ENCODE measurements around the gene ITGA11.
A peak's percentile ranks its signal among the peaks of the same experiment; 100 is the strongest.

Gene ITGA11

GRCh38 chr15:68447976-68448755 lies 16.2 kb upstream of the ITGA11 start:
- DNase-seq = no peak

GRCh38 chr15:68447209-68447608 lies 15.2 kb upstream of the ITGA11 start:
- no peak for DNase-seq

DNA sequence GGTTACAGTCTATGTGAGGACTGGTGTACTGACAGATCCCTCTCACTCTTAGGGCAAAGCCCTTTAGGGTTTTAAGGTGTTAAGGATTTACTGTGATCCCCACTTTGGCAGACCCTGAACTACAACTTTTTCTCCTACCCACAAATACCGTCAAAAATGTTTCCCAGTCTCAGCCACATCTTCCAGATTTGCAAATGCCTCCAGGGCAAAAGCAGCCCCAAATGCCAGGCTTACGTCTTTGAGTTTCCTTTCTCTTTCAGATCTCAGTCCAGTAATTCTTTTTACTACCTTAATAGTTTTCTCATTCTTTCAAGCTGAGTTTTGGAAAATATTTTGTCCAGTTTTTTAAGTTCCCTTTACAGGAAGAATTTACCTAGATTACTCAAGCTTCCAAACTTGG lies 13.4 kb upstream of the ITGA11 start:
- DNase-seq = no peak

GRCh38 chr15:68444336-68444735 lies 12.4 kb upstream of the ITGA11 start:
- no peak for DNase-seq

GRCh38 chr15:68442903-68443302 lies 10.9 kb upstream of the ITGA11 start:
- DNase-seq = no peak

GRCh38 chr15:68442041-68442440 lies 10.1 kb upstream of the ITGA11 start:
- peak; percentile 72 for DNase-seq

GRCh38 chr15:68441045-68441743 lies 9.2 kb upstream of the ITGA11 start:
- DNase-seq = peak; percentile 40

- no peak for DNase-seq
Observed at GRCh38 chr15:68440136-68440535, 8.2 kb upstream of the ITGA11 start.

DNA sequence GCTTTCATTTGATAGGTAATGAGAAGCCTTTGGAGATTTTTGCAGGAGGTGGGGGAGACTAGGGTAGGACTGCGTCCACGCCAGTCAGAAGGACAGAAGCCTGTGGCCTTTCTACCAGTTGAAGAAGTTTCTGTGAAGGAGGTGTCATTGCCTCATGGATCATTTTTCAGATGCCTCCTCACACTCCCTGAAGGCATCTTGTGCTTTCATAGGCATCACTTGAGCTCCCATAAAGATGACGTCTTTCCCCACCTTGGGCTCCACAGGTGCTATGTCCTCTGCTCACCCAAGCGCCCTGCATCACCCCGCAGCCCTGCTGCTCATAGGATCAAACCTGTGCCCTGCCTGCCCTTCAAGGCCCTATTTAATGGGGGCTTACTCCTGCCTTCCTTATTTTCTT lies 7.5 kb upstream of the ITGA11 start:
- DNase-seq = no peak

- no peak for DNase-seq
Observed at GRCh38 chr15:68436680-68437079, 4.7 kb upstream of the ITGA11 start.

GRCh38 chr15:68435966-68436365 lies 4.0 kb upstream of the ITGA11 start:
- DNase-seq = no peak

GRCh38 chr15:68434021-68434420 lies 2.1 kb upstream of the ITGA11 start:
- DNase-seq = no peak

- DNase-seq = no peak
Observed at GRCh38 chr15:68433551-68433950, 1.6 kb upstream of the ITGA11 start.

DNA sequence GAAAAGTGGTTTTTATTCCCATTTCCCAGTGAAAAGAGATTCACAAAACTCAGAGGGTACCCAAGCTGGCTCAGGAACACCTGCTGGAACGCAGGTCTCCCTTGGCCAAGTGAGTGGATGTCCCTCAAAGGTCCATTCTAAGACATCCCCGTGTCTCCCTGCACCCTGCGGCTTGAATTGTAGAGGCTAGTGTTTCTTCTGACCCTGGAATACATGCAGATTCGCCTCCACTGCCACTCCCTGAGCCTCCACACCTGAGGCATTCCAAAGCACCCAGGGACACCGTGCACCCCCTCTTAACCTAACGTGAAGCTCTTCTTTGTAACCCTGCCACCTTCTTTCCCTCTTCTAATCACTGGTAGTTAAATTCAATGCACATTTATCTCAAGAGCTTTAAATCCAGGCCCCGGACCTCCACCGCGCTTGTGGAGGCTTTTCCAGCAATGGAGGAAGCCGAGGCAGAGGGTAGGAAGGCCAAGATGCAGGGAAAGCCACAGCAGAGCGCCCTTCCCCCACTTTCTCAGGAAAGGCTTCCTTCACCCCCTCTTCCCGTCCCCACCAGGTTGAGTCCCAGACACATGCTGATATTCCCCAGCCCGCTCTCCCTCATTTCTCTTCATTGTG lies 590 bp upstream of the ITGA11 start:
- DNase-seq = no peak

DNA sequence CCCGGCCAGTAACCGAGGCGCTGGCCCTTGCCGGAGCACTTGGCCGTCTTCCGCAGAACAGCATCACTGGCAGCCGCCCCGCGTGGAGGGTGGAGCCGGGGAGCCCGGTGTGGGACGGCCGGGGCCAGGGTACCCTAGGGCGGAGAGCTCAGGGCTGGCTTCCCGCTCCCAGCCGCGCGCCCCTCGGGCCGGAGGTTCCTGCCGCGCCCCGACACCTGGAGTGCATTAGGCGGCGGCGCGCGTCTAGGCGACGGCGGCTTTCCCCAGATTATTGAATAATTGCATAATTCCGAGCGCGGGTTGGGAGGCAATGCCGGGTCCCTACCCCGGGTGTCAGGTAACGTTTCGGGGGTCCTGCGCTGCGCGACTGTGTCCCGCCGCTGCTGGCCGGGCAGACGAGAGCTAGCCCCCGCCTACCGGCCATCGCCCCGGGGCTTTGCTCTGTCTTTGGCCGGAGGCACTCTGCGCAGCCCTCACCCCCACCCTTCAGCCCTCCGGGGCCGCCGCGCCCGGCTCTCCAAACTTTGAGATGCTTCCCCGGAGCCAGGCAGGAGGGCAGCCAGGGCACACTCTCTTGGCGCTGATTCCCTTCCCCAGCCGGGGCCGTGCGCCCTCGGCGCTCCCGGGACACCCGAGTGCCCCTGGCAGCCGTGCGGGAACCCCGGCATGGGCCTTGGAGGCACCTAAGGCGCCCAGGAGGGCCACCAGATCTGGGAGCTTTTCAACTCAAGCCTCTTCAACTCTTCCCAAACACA lies 749 bp downstream of the ITGA11 start:
- peak; percentile 31 for DNase-seq

DNA sequence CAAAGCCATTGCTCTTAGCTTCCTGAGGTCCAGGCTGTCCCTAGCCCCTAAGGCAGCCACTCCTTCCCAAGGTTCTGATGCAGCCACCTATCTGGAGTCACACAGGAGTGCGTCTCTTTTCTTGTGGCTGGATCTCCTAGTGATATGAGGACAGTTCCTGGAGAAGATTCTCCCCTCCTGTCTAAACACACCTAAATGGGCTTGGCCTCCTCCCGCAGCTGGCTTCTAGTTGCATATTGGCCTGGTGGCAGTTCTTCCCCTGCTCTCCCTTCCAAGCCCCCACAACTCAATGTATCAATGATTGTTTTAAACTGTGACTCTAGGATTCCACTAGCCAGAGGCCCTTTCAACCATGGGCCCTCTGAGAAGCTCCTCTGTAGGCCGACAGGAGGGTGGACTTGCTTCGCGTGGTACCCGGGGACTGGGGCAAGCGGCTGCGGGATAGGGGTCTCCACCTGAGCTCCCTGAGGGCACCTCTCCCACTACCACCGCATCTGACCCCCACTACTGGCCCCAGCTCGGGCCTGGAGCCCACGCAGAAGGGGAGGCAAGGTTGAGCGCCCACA lies 1.4 kb downstream of the ITGA11 start:
- DNase-seq = no peak

GRCh38 chr15:68429691-68430470 lies 2.1 kb downstream of the ITGA11 start:
- DNase-seq = peak; percentile 89

DNA sequence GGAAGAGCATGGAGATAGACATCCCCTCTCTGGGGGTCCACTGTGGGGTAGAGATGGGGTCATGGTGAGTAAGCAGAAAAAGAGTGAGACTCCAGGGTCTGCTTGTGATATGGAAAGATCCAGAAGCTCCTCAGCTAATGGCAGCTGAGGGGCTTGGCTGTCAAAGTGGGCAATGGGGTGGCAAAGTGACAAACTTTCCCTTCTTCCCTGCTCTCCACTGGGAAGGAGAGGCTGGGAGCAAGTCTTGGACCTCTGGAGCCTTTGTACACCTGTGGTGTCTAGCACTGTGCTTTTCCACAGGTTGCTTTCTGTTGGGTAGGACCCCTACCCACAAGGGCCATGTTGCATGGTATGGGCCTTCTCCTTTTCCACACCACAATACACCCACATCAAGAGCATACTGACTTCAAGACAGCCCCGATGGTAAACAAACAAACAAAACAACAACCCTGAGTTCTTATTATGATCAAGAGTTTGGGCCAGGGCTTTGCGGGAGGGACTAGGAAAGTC lies 3.5 kb downstream of the ITGA11 start:
- DNase-seq = no peak

GRCh38 chr15:68427963-68428362 lies 4.0 kb downstream of the ITGA11 start:
- DNase-seq = peak; percentile 65

DNA sequence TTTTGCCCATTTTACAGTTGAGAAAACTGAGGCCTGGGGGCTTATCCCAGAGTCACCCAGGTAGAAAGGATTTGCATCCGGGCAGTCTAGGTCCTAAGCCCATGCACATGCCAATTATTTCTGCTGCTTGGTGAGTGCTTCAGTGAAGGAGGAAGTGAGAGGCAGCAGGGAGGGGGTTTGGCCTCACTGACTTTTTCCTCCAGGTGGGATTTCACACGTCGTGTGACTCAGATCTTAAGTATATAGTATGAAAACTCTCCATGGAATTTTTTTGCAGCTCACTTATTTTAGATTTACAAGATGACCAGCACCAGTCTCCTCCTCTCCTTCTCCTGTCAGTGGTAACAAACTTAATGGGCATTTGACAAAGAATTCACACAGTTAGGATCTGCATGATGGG lies 4.6 kb downstream of the ITGA11 start:
- DNase-seq = peak; percentile 72

DNA sequence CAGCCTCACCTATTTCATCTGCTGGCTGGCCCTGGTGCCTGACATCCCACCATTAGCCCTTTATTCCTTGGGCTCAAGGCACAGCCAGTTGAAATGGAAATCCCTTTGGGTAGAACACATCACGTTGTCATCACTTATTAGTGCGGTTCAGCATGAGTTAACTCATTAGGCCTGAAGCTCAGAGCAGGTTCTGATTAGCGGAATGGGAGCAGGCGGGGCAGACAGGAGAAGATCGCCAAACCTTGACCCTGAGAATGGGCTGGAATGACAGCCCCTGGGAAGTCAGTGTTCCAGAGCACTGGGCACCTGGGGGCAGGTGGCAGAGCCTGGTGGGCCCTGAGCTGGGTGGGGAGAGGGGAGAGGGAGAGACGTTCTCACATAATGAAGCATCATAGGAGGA lies 5.8 kb downstream of the ITGA11 start:
- peak; percentile 40 for DNase-seq

Measured in fibroblast of skin of right biceps (primary cell).